ENCODE measurements around the gene CEP128.

DNA sequence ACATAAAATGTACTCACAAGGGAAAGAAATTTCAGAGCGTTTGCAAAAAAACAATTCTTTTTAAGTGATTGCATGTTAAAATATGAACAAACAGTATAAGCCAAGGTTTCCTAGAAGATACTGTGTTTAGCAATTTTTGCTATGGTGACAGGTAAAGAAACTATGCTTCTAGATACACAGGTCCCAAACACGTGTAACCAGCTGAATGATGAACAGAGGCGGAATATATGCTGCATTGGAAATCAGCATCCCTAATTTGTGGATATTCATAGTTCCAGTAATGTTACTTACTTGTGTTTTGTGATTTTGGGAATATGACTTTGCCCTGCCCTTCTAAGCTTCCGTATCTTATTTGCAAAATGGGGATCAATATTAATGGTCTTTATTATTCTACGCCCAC, 403.9 kb downstream of the CEP128 start:
- TF ChIP-seq EZH2 (IDR thresholded peaks at IDR 0.05; ENCODE audit: borderline replicate concordance, low read depth, low read length, severe bottlenecking): no peak
- TF ChIP-seq, protein P1, sequence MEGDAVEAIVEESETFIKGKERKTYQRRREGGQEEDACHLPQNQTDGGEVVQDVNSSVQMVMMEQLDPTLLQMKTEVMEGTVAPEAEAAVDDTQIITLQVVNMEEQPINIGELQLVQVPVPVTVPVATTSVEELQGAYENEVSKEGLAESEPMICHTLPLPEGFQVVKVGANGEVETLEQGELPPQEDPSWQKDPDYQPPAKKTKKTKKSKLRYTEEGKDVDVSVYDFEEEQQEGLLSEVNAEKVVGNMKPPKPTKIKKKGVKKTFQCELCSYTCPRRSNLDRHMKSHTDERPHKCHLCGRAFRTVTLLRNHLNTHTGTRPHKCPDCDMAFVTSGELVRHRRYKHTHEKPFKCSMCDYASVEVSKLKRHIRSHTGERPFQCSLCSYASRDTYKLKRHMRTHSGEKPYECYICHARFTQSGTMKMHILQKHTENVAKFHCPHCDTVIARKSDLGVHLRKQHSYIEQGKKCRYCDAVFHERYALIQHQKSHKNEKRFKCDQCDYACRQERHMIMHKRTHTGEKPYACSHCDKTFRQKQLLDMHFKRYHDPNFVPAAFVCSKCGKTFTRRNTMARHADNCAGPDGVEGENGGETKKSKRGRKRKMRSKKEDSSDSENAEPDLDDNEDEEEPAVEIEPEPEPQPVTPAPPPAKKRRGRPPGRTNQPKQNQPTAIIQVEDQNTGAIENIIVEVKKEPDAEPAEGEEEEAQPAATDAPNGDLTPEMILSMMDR (IDR thresholded peaks at IDR 0.05; ENCODE audit: borderline replicate concordance, extremely low read depth, low read length, poor library complexity, severe bottlenecking): no peak

Measured in DND-41 (cell line).